Activated CD8-positive, alpha-beta memory T cell treated with anti-CD3 and anti-CD28 coated beads for 24 hours (primary cell): Measurements from ENCODE around the gene TMEM234.
A peak's percentile ranks its signal among the peaks of the same experiment; 100 is the strongest.
"Not testable (repeated sequence)": the region's sequence is repeated elsewhere in the genome, so short reads cannot be mapped to it uniquely, and the experiment has no call there.

Experiments used
- DNase-seq: peaks from one replicate; pipeline ENCODE4 v3.0.0-alpha.2; 2020

Gene TMEM234

GRCh38 chr1:32221980-32222755 is at the start of gene TMEM234, which contains the start of gene EIF3I:
Gene TMEM234 (minus strand): TSS chr1:32222353. CDS start chr1:32222322, 31 bp downstream.
Gene EIF3I (plus strand): TSS chr1:32222407. CDS start chr1:32222442, 35 bp downstream.
- peak; percentile 93 for DNase-seq

GRCh38 chr1:32269744-32270143 is 47.6 kb upstream of the TMEM234 start:
- no peak for DNase-seq

DNA sequence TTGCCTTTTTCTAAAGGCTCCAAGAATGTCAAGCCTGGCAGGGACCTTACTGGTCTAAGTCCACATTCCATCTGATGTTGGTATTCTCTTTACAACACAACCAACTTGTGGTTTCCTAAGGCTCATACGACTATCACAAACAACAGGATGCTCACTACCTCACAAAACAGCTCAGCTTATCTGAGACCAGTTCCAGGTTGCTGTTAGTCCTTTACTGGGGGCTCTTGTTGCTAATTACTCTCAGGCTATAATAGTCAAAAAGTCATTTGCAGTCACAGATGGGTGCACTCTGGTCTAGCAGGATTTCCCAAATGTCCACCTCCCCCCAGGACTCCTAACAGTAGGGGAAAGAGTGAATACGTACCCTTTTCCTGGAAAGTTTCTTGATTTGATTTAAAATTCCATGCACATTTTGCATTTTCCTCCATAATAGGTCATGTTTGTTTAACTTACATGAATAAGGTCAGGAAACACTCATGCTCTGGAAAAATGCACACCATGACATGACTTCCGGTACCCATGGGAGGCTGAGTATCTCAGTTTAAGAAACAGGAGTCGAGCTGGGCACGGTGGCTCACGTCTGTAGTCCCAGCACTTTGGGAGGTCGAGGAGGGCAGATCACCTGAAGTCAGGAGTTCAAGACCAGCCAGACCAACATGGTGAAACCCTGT is 44.9 kb upstream of the TMEM234 start:
- DNase-seq = no peak

DNA sequence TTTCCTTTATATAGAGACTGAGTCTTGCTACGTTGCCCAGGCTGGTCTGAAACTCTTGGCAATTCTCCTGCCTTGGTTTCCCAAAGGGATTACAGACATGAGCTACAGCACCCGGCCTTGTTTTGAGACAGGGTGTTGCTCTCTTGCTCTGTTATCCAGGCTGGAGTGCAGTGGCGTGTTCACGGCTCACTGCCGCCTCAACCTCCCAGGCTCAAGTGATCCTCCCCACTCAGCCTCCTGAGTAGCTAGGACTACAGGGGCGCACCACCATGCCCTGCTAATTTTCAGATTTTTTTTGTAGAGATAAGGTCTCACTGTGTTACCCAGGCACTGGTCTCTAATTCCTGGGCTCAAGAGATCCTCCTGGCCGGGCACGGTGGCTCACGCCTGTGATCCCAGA is 43.7 kb upstream of the TMEM234 start:
- DNase-seq = no peak

GRCh38 chr1:32263744-32264143 is 41.6 kb upstream of the TMEM234 start:
- no peak for DNase-seq

- not testable (repeated sequence) for DNase-seq
These were observed 41.1 kb upstream of the TMEM234 start for GRCh38 chr1:32263236-32263593.

GRCh38 chr1:32257227-32257508 is 35.0 kb upstream of the TMEM234 start:
- DNase-seq = no peak

DNA sequence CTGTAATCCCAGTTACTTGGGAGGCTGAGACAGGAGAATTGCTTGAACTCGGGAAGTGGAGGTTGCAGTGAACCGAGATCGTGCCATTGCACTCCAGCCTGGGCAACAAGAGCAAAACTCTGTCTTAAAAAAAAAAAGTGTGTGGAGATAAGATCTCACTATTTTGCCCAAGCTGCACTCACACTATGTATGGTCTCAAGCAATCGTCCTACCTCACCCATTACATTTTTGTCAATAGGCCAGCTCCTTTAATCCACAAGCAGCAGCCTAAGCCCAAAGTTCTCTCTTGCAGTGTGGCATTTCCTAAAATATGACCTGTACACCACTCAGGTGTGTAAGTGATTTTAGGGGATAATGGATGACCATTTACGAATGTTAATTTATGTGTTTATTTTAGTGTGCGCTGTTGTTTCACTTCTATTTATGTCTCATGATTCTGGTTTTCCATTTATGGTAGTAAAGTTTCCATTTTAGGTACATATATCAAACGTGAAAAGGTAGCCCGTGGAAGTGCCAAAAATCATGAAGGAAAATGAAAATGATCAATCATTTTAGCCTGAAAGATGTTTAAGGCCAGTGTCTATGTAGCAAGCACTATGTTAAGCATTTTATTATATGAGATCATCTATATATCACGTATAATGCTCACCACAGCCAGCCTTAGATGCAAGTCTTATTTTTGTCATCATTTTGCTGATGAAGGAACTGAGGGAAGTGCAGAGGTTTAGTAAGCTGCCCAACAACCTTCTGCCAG is 34.5 kb upstream of the TMEM234 start:
- no peak for DNase-seq

DNA sequence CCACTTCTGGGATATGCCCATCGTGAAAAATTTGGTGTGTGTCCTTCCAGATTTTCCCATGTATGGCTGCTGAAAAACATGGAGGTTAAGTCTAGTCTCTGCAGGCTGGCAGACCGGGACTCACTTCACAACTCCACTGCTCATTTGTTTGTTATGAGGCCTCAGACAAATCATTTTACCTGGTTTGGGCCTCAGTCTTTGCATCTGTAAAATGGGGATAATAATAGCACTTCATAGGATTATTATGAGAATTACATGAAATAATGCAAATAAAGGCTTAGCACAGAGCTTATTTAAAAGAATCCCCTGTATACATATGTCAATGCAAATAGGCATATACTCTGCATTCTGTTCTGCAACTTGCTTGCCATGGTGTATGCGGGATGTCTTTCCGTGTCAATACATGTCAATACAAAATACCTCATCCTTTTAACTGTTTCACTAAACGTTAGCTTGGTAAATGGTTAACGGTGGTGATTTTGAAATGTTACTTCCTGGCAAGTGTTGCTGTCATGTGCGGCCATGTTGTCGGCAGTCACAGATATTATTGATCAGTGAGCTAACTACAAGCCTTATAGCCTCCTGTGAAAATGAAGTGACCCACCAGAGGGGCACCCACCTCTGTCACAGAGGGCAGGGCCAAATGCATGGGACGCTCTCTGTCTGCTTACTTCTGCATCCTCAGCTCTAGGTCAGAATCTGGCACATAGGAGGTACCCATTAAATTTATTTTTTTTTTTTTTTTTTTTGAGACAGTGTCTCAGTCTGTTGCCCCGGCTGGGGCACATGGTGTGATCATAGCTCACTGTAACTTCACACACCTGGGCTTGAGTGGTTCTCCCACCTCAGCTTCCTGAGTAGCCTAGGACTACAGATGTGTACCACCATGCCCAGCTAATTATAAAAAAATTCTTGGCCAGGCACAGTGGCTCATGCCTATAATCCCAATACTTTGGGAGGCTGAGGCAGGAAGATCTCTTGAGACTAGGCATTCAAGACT is 33.2 kb upstream of the TMEM234 start:
- peak; percentile 63 for DNase-seq

DNA sequence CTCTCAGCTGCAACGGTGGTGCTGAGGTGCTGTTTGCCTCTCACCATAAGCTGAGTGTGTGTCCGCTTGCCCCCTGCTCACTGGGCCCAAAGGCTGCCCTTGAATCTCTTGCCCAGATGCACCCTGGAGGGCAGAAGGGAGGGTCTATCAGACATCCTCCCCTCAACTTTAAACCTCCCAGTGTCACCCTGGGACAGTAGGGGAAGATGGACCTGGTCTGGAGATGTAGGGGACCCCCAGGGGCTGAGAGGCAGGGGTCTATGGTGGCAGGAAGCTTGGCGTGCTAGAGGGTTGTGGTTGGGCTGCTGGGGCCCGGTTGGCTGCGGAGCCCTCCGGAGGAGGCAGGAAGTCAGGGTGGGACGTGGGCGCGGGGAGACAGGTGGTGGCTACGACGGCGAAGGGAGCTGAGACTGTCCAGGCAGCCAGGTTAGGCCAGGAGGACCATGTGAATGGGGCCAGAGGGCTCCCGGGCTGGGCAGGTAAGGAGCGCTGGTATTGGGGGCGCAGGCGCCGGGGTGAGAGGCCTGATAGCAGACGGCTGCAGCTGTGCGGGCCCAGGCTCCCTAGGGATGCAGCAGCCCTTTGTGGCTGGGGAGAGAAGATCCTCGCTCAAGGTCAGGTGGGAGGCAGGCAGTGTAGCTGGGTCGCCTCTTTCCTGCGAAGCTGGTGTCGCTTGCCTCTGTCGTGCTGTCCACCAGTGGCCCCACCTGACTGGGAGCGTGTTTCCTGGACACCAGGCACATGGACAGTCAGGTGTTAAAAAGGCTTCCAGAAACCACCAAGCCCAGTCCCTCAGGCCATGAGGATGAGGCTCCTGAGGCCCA is 29.0 kb upstream of the TMEM234 start, which contains the start of gene LCK:
Gene LCK, plus strand, starts transcription at position 373 of the 824 bp plus-strand sequence. CDS start 23,065 bp downstream, outside the sequence.
- DNase-seq = peak; percentile 90

DNA sequence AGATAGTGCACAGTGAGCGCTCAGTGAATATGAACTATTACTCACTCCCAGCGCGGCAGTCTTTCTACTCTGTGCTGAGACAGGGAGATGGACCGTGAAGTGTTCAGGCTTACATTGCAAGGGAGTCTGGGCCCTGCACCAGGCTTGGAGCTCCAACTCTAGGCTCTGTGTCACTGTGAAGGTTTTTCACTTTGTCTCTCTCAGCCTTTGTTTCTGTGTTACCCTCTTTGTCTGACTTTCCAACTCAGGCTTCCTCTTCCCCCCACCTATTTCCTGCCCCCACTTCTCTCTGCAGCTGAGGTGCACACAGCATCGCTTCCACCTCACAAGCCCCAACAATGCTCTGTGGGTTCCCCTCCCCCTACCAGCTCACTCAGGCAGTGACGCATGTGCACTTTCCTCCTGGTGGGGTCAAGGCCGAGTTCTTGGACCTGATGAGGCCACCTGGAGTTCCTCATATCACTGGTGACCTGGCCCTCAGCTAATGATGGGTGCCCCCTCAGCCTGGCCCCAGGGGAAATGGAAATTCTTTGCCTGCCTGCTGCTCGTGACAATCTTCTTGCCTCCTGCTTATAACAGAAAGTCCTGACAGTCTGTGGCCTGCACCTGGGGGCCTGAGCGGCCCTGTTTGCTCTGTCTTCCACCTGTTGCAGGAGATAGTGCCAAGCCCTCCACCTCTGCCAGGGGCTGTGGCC is 27.8 kb upstream of the TMEM234 start:
- DNase-seq = peak; percentile 90

DNA sequence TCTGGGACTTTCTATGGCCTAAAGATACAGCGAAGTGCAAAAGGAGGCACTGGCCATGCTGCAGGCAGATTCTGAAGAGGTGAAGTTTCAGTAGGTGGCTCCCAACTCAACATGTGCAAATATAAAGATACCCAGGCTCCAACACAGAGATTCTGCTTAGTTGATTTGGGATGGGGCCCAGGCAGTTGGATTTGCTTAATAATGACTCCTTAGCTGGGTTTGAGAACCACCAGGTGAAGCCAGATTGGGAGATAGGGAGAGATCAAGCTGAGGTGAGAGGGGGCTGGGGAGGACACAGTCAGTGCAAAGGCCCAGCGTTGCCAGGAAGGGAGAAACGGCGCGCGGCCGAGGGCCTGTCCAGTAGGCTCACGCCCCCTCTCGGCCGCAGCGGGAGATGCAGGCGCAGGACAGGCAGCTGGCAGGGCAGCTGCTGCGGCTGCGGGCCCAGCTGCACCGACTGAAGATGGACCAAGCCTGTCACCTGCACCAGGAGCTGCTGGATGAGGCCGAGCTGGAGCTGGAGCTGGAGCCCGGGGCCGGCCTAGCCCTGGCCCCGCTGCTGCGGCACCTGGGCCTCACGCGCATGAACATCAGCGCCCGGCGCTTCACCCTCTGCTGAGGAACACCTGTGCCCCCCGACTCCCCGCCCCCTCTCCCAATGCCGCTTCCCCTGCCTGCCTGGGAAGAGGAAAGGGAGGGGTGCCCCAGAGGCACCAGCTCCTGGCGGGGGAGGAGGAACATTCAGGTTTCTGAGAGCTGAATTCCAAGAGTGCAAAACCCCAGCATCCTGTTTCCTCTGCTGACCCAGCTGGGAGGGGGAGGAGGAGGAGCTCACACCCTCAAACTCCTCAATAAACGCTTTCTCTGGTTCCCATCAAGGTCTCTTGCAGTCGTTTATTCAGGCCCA is 26.1 kb upstream of the TMEM234 start:
- peak; percentile 91 for DNase-seq

GRCh38 chr1:32247452-32247851 is 25.3 kb upstream of the TMEM234 start:
- no peak for DNase-seq

- DNase-seq = no peak
These were observed 24.7 kb upstream of the TMEM234 start, which contains the start of gene FAM167B for GRCh38 chr1:32246888-32247273. Gene FAM167B (plus strand): TSS chr1:32247222. CDS start chr1:32247422, 200 bp downstream.

- no peak for DNase-seq
These were observed 20.2 kb upstream of the TMEM234 start for GRCh38 chr1:32242341-32242851.

DNA sequence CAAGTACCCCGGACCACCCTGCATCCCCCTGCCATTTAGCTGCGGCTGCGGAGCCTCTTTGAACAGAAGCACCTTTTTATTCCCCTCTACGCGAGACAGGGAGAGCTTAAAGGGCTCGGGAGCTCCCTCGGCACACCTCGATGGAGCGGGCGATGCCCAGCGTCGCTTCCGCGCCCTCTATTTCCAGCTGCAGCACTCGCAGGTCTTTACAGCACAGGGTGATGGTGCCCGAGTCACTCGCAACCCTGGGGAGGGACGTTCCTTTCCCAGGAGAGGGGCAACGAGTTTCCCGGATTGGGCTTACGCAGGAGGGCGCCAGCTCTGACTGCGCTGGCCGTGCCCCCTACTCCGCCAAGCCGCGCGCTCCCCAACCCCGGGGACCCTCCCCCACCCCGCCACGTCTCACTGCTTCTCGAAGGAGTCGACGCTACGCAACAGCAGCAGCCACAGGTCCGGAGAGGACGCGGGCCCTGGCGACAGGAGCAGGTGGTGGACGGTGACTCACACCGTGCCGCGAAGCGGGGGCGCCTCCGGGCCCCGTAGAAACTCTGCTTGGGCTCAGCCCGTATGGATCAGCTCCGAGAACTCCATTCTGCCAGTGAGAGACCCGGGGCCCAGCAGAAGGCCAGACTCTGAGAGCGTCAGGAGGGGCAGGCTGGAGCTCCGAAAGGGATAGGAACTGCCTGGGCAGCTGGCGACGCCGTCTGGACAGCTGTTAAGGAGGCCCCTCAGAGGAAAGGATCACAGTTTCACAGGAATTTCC is 19.0 kb upstream of the TMEM234 start:
- peak; percentile 75 for DNase-seq

- DNase-seq = peak; percentile 80
These were observed 18.2 kb upstream of the TMEM234 start for GRCh38 chr1:32240140-32240951.

DNA sequence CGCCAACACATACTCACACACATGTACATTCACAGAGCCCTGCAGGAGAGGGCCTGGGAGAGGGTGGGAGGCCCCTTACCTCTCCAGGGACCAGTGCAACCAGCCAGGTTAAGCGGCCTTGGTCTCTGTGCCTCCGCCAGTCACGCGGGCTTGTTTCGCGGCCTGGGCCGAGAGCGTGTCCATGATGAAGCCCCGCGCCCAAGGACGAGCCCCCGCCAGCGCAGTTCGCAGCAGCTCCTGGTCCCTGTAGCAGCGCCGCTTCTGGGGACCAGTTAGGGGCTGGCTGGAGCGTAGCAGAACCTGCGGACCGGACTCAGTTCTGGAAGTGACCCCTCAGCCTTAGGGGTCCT is 17.6 kb upstream of the TMEM234 start:
- no peak for DNase-seq
